NAMALWA (cell line): ENCODE results near the gene OPN1SW.

Experiments
- DNase-seq: peaks from one replicate; pipeline ENCODE4 v3.0.0-alpha.2; 2015; ENCODE audit warnings: low spot score

OPN1SW gene

DNA sequence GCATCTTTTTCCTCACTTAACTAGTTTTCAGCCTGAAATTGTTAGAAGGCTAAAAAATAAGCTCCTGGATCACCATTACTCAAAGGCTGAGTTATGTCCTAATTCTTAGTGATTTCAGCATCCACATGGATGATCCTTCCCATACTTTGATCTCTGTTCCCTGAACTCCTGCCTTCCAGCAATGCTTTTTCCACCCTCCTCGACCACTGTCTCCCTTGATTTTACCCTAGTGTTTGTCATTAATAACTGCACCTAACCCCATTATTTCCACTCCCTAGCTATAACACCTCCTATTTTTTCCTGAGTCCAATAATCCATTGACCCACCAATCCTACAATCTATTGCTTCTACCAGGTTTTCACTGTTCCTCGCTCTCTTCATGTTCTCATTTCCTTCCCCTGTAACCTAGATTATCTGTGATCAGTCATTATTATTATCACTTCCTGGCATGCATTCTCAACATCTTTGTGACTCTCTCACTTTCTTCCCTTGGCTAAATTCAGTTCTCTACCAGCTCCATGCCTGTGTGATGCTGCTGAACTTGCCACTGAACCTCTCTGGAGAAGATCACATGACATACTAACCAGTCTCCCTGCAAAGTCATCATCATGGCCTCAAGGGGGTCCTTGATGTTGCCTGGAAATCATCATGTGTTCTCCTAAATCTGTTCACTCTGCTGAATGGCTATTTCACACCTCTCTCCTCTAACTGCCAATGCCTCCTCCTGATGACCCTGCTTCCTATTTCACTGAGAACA, 42.9 kb downstream of the OPN1SW start:
- DNase-seq, result no peak

DNA sequence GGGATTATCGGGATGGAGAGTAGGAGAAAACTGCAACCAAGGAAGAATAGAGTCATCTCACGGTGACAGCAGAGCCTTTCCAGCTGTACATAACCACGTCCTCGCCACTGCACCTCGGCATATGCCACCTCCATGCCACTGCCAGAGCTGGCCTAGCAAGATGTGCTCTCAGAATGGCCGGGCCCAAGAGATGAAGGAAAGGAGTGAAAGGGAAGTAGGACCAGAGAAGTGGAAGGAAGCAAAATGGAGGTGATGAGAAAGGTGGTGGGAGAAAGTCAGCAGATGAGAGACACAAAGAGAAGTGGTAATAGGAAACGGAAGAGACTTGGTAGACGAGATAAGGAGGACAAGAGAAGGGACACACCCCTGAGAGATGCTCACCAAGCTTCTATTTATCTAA, 44.4 kb downstream of the OPN1SW start:
- DNase-seq, result no peak

DNA sequence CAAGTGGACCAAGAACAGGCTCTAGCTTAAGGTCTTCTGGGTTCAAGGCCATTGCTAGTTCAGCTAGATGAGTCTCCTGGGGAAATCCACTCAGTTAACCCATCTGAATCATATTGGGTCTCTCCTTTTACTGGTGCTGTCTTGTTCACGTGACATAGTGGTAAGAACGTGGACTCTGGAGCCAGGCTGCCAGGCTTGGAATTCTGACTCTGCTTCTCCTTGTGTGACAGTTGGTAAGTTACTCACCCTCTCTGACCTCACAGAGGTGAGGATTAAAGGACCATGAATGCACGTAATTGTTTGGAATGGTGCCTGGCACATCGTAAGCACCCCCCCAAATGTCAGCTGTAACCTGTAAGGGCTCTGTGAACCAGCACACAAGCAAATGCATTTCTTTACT, 46.1 kb downstream of the OPN1SW start:
- no peak for DNase-seq

DNA sequence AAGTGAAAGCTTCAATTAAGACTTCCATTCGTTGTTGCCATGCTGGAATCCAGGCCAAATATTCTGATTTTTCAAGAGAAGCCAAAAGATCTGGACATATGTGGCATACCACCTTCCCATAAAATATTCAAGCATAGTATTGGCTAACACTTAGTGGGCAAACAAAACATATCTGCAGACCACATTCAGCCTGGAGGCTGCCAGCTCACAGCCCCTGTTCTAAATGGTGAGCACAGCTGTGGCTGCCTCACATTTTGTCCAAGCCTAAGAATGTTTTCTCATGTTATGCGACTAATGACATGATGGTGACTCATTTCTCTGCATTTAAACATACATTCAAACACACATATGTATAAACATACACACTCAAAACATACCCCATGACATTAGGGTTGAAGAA, 47.0 kb downstream of the OPN1SW start:
- no peak for DNase-seq

DNA sequence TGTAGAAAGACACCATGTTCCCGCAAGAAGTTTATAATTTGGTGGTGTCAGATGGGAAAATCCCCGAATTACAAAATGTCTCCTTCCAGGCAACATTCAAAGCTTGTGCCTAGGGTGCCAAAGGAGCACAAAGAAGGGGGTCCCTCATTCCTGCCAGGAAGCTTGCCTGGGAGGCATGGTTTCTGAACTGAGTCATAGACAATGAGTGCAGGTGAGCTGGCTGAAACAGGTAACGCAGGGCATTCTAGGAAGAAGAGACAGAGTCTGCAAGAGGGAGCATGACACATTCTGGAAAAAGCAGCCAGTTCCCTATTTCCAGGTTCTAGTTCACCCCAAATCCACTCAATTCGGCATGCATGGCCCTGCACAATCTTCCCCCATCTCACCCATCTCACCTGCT, 48.4 kb downstream of the OPN1SW start:
- no peak for DNase-seq

DNA sequence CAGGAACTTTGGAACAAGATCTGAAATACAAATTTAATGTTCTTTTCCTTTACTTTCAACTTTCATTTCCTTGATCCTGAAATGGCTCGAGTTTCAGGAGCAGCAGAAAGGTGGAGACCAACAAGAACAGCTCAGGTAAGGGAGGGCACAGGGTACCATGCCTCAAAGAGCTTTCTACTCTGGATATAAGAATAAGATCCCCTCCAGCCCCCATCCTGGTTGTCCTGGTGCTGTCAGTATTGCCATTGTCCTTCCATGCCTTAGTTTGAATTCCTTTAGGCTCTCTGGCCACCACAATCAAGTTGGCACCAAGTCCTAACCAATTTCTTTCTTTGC, 48.9 kb downstream of the OPN1SW start:
- no peak for DNase-seq

DNA sequence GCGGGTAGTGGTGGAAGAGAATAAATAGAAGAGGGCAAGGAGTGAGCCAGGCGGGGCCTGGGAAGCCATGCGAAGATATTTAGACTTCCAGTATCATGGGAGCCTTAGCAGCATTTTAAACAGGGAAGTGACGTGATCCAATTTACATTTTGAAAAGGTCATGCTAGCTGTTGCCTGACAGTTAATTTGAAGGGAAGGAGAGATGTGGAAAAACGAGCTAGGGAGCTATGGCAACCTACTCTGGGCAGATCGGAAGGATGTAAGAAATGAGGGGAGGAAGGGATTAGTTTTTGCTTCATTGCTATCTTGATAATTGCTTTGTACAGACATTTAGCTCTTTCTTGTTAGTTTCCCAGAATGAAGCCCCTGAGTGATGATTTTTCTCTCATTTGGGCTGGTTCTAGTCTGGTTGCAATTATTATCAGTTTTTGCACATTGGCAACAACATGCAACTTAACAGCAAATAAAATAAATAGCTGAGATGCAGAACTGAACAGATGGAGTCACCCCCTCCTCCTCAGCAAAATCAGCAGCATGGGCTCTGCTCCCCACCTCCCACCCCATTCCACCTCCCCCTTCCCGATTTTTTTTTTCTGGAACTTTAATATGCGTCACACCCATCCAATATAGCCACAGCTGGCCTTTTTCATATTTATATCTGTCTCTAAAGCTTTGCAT, 49.4 kb downstream of the OPN1SW start:
- peak; percentile 19 for DNase-seq

DNA sequence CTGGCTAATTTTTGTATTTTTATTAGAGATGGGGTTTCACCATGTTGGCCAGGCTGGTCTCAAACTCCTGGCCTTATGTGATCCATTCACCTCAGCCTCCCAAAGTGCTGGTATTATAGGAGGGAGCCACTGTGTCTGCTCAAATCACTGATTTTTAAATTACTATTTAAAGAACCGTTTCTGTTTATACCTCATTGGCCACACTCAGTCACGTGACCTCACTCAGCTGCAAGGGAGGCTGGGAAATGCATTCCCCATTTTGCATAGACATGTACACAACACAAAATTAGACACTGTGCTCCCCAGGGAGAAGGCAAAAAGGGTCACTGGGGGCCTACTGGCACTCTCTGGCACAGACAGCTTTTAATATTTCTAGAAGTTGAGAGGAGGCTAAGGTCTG, 50.1 kb downstream of the OPN1SW start:
- peak; percentile 57 for DNase-seq

DNA sequence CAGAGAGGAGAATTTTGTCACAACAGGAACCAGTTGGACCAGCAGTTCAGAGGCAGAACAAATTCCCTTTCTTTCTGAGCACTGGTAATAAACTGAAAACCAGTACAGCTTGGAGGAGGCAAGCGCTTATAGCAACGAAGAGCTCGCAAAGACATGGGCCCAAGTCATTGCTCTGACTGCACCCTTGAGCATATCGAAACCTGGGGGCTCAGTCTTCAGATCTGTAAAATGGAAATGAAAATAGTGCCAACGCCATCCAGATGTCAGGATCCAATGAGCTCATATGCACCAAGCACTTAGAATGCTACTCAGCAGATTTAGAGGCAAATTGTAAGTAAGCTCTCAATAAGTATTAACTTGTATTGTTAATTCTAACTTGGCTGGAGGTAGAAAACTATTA, 50.9 kb downstream of the OPN1SW start:
- no peak for DNase-seq
